Brain microvascular endothelial cell (primary cell): ENCODE data around the gene CYP11A1.

Experiments
- DNase-seq: peaks from one replicate; pipeline ENCODE4 v3.0.0-alpha.2; 2020
- H3K27ac ChIP-seq: fragments of 250-450 bp; sonication (Bioruptor Pico); 2 replicates; pipeline ENCODE4 v1.5.1; 2020; ENCODE audit warnings: mild to moderate bottlenecking, moderate library complexity
- H3K27me3 ChIP-seq: fragments of 250-450 bp; sonication (Bioruptor Pico); replicated peaks from 2 replicates; pipeline ENCODE4 v1.5.1; 2020; ENCODE audit warnings: mild to moderate bottlenecking
- H3K36me3 ChIP-seq: fragments of 250-450 bp; sonication (Bioruptor Pico); replicated peaks from 2 replicates; pipeline ENCODE4 v1.5.1; 2020; ENCODE audit warnings: mild to moderate bottlenecking
- H3K4me3 ChIP-seq: 2 replicates; pipeline ENCODE4 v1.5.1; 2011; ENCODE audit warnings: low read depth, mild to moderate bottlenecking, control low read depth, low read length, moderate library complexity
- in situ Hi-C: cut with HindIII; loops from 2 replicates; pipeline ENCODE4 v1.10.0; 2017; ENCODE audit warnings: low sequenced_read_pairs, low pct_ligation_motif_present
- TF ChIP-seq, protein P1 (sequence below): IDR thresholded peaks from 2 replicates; pipeline ENCODE4 v1.5.1; 2011; ENCODE audit warnings: low read depth, mild to moderate bottlenecking, moderate library complexity, low read length, control low read depth, inconsistent platforms; ENCODE audit errors: missing control alignments

Gene CYP11A1

DNA sequence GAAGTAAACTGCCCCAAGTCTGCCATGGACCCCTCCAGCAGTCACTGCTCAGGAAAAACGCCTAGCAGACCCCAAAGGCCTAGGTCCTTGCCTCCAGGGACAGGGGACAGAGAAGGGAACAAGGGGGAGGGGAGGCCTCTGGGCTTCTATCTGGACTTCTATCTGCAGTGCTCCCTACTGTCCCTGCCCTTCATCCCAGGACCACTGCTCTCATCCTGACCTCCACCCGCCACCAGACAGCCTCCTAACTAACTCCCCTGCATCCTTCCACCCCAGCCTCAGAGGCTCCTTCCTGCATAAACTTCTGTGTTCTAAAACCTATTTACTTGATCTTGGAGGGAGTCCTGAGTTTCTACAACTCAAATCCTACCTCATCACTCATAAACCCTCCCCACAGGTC, 40.9 kb upstream of the CYP11A1 start:
- Histone ChIP-seq H3K36me3 (peaks cover 27% of the 10 kb centered on the region), H3K27me3 (no peaks in the 10 kb centered on the region), H3K4me3 (no peak overlapping the region), H3K27ac (no peak overlapping the region)
- no peak for DNase-seq
- in situ Hi-C loops, result no loop called here
- TF ChIP-seq, protein P1, sequence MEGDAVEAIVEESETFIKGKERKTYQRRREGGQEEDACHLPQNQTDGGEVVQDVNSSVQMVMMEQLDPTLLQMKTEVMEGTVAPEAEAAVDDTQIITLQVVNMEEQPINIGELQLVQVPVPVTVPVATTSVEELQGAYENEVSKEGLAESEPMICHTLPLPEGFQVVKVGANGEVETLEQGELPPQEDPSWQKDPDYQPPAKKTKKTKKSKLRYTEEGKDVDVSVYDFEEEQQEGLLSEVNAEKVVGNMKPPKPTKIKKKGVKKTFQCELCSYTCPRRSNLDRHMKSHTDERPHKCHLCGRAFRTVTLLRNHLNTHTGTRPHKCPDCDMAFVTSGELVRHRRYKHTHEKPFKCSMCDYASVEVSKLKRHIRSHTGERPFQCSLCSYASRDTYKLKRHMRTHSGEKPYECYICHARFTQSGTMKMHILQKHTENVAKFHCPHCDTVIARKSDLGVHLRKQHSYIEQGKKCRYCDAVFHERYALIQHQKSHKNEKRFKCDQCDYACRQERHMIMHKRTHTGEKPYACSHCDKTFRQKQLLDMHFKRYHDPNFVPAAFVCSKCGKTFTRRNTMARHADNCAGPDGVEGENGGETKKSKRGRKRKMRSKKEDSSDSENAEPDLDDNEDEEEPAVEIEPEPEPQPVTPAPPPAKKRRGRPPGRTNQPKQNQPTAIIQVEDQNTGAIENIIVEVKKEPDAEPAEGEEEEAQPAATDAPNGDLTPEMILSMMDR, result no peak

GRCh38 chr15:74406992-74407705, 39.7 kb upstream of the CYP11A1 start:
- in situ Hi-C loops, result no loop called here
- Histone ChIP-seq H3K4me3 (no peak overlapping the region), H3K27me3 (no peaks in the 10 kb centered on the region), H3K27ac (peak overlapping the region; percentile 30), H3K36me3 (peaks cover 22% of the 10 kb centered on the region)
- TF ChIP-seq, protein P1, result peak; percentile 15
- peak; percentile 85 for DNase-seq

GRCh38 chr15:74406517-74406916, 39.1 kb upstream of the CYP11A1 start:
- Histone ChIP-seq H3K4me3 (no peak overlapping the region), H3K27me3 (no peaks in the 10 kb centered on the region), H3K36me3 (peaks cover 16% of the 10 kb centered on the region), H3K27ac (peak overlapping the region; percentile 30)
- no peak for DNase-seq
- in situ Hi-C loops, result no loop called here
- TF ChIP-seq, protein P1, result no peak

GRCh38 chr15:74405823-74406222, 38.4 kb upstream of the CYP11A1 start:
- TF ChIP-seq, protein P1, result no peak
- in situ Hi-C loops, result no loop called here
- H3K27ac ChIP-seq, result peak overlapping the region; percentile 30
- DNase-seq, result peak; percentile 31
- no peak overlapping the region for H3K4me3 ChIP-seq
- H3K36me3 ChIP-seq, result peaks cover 9% of the 10 kb centered on the region
- H3K27me3 ChIP-seq, result no peaks in the 10 kb centered on the region

GRCh38 chr15:74403991-74404563, 36.6 kb upstream of the CYP11A1 start:
- TF ChIP-seq, protein P1, result no peak
- Histone ChIP-seq H3K4me3 (no peak overlapping the region), H3K27ac (no peak overlapping the region), H3K27me3 (no peaks in the 10 kb centered on the region), H3K36me3 (no peaks in the 10 kb centered on the region)
- in situ Hi-C loops, result no loop called here
- DNase-seq, result no peak

GRCh38 chr15:74403588-74403919, 36.1 kb upstream of the CYP11A1 start:
- H3K4me3 ChIP-seq, result no peak overlapping the region
- H3K27ac ChIP-seq, result no peak overlapping the region
- TF ChIP-seq, protein P1, result no peak
- no peaks in the 10 kb centered on the region for H3K36me3 ChIP-seq
- in situ Hi-C loops, result no loop called here
- no peak for DNase-seq
- no peaks in the 10 kb centered on the region for H3K27me3 ChIP-seq
